Stomach (tissue), 4 donors: ENCODE data around the gene LTO1.

ENCODE experiments used
- CTCF ChIP-seq, 7 experiments: fragments of 450-650 bp in 4 of 7; fragments of 200-600 bp in 3 of 7; sonication (generic) in 3 of 7; IDR thresholded peaks; one replicate each; pipeline ENCODE4 v1.5.1; 2016 to 2019; ENCODE audit warnings: antibody characterized with exemption in 7 of 7, control low read depth in 2 of 7, mild to moderate bottlenecking in 1 of 7
- POLR2AphosphoS5 ChIP-seq, 3 donors: sonication (generic); formaldehyde crosslinking; IDR thresholded peaks; one replicate each; pipeline ENCODE4 v1.6.1; 2016; ENCODE audit warnings: antibody characterized with exemption in 3 of 3

- no peak for TF ChIP-seq CTCF (IDR thresholded peaks at IDR 0.05)
- no peak for TF ChIP-seq POLR2AphosphoS5 (IDR thresholded peaks at IDR 0.05)
Measured at GRCh38 chr11:69686452-69686851, 11.3 kb upstream of the LTO1 start.
